Measurements from ENCODE around the gene AGBL4.

Gene AGBL4

DNA sequence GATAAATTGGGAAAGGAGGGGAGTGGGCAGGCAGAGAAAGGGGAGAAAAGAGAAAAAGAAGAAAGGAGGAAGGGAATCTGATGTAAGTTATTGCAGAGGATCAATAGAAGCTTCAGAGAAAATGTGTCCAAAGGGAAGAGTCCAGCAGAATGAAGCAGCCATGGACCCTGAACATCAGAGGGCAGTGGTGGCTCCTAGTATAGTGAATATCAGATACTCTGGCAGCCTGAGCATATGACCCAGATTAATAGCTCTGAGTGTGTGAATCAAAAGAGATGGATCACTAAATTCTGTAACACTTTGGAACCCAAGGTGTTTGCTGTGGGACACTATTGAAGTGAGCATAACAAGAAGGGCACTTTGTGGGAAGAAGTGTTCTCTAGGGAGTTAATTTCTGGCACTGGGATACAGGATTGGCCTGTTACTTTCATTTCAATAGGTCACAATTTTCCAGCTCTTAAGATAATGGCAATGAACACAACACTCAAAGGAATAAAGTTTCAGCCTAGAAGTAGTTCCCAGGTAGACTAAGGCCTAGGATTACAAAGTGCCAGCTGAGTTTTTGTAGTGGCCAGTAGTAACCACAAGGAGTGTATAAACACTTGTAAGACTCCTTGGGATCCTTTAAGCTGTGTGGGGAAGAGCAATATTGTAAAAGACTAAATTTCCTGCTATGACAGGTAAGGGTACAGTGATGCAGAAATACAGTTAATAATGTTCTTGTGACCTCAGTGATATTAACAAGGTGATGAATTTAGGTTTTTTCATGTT lies 1082.6 kb downstream of the AGBL4 start:
- no peak overlapping the region for H2AFZ ChIP-seq (ENCODE audit: low read depth, low read length)
- no peak for ATAC-seq (ENCODE audit: insufficient read depth, low read depth)
- no peaks in the 10 kb centered on the region for H3K4me1 ChIP-seq (ENCODE audit: insufficient read depth, low read length)
- no peak overlapping the region for H3K27ac ChIP-seq (ENCODE audit: low read length)
- H3K4me3 ChIP-seq (ENCODE audit: low read depth in 1 of 2, low read length in 2 of 2) = no peak overlapping the region
- no peaks in the 10 kb centered on the region for H4K20me1 ChIP-seq (ENCODE audit: insufficient read depth, low read length)
- no peaks in the 10 kb centered on the region for H3K36me3 ChIP-seq (ENCODE audit: insufficient read depth, low read length)
- no peaks in the 10 kb centered on the region for H3K79me2 ChIP-seq (ENCODE audit: insufficient read depth, low read length)
- DNase-seq = no peak
- no peaks in the 10 kb centered on the region for H3K9me3 ChIP-seq (ENCODE audit: insufficient read depth, low read length, severe bottlenecking)
- no peak for TF ChIP-seq EZH2 (IDR thresholded peaks at IDR 0.05; ENCODE audit: borderline replicate concordance, low read depth, low read length, severe bottlenecking)
- TF ChIP-seq, protein P1, sequence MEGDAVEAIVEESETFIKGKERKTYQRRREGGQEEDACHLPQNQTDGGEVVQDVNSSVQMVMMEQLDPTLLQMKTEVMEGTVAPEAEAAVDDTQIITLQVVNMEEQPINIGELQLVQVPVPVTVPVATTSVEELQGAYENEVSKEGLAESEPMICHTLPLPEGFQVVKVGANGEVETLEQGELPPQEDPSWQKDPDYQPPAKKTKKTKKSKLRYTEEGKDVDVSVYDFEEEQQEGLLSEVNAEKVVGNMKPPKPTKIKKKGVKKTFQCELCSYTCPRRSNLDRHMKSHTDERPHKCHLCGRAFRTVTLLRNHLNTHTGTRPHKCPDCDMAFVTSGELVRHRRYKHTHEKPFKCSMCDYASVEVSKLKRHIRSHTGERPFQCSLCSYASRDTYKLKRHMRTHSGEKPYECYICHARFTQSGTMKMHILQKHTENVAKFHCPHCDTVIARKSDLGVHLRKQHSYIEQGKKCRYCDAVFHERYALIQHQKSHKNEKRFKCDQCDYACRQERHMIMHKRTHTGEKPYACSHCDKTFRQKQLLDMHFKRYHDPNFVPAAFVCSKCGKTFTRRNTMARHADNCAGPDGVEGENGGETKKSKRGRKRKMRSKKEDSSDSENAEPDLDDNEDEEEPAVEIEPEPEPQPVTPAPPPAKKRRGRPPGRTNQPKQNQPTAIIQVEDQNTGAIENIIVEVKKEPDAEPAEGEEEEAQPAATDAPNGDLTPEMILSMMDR (IDR thresholded peaks at IDR 0.05; ENCODE audit: borderline replicate concordance, extremely low read depth, low read length, poor library complexity, severe bottlenecking) = no peak
- H3K4me2 ChIP-seq (ENCODE audit: insufficient read depth, low read length) = no peak overlapping the region
- no peaks in the 10 kb centered on the region for H3K27me3 ChIP-seq (ENCODE audit: insufficient read depth, low read length, poor library complexity)
- no peak overlapping the region for H3K9ac ChIP-seq (ENCODE audit: low read depth, low read length)

DNA sequence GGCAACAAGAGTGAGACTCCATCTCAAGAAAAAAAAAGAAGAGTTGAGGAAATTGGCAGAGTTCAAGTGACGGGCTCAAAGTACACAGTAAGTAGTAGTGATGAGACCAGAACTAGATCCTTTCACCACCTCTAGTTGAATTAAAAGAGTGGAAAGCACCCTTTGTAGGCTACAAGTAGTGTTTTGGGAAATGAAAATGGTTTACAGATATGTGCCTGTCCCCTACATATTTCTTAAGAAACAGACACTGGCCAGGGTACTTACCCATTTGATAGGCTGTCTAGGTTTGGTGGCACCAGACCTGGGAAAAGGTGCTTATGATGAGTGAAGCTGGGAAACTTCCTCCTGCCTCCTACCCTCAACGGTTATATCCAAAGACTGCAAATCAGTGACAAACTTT lies 1083.4 kb downstream of the AGBL4 start:
- Histone ChIP-seq H3K9me3 (ENCODE audit: insufficient read depth, low read length, severe bottlenecking) (no peaks in the 10 kb centered on the region), H3K79me2 (ENCODE audit: insufficient read depth, low read length) (no peaks in the 10 kb centered on the region), H3K27me3 (ENCODE audit: insufficient read depth, low read length, poor library complexity) (no peaks in the 10 kb centered on the region), H3K9ac (ENCODE audit: low read depth, low read length) (no peak overlapping the region), H3K36me3 (ENCODE audit: insufficient read depth, low read length) (no peaks in the 10 kb centered on the region), H4K20me1 (ENCODE audit: insufficient read depth, low read length) (no peaks in the 10 kb centered on the region), H2AFZ (ENCODE audit: low read depth, low read length) (no peak overlapping the region), H3K4me3 (ENCODE audit: low read depth in 1 of 2, low read length in 2 of 2) (no peak overlapping the region), H3K4me2 (ENCODE audit: insufficient read depth, low read length) (no peak overlapping the region), H3K27ac (ENCODE audit: low read length) (no peak overlapping the region), H3K4me1 (ENCODE audit: insufficient read depth, low read length) (no peaks in the 10 kb centered on the region)
- DNase-seq (no peak), ATAC-seq (ENCODE audit: insufficient read depth, low read depth) (no peak)
- TF ChIP-seq EZH2 (IDR thresholded peaks at IDR 0.05; ENCODE audit: borderline replicate concordance, low read depth, low read length, severe bottlenecking) = no peak
- TF ChIP-seq, protein P1 (IDR thresholded peaks at IDR 0.05; ENCODE audit: borderline replicate concordance, extremely low read depth, low read length, poor library complexity, severe bottlenecking) = no peak

DNA sequence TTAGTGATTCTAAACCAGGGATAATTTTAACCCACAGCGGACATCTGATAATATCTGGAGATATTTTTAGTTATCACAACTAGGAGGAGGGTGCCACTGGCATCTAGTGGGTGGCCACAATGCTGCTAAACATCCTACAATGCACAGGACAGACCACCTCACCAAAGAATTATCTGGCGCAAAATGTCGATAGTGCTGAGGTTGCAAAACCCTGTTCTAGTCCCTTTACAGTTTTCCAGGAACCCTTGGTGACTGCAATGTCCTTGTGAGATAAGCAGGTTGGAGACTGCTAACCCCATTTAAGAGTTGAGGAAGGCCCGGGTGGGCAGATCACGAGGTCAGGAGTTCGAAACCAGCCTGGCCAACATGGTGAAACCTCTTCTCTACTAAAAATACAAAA lies 1083.9 kb downstream of the AGBL4 start:
- ATAC-seq (ENCODE audit: insufficient read depth, low read depth) (no peak), DNase-seq (no peak)
- no peak overlapping the region for H3K9ac ChIP-seq (ENCODE audit: low read depth, low read length)
- no peaks in the 10 kb centered on the region for H3K27me3 ChIP-seq (ENCODE audit: insufficient read depth, low read length, poor library complexity)
- H4K20me1 ChIP-seq (ENCODE audit: insufficient read depth, low read length) = no peaks in the 10 kb centered on the region
- H3K4me3 ChIP-seq (ENCODE audit: low read depth in 1 of 2, low read length in 2 of 2) = no peak overlapping the region
- H3K36me3 ChIP-seq (ENCODE audit: insufficient read depth, low read length) = no peaks in the 10 kb centered on the region
- H3K4me1 ChIP-seq (ENCODE audit: insufficient read depth, low read length) = no peaks in the 10 kb centered on the region
- TF ChIP-seq, protein P1 (IDR thresholded peaks at IDR 0.05; ENCODE audit: borderline replicate concordance, extremely low read depth, low read length, poor library complexity, severe bottlenecking) = no peak
- no peaks in the 10 kb centered on the region for H3K9me3 ChIP-seq (ENCODE audit: insufficient read depth, low read length, severe bottlenecking)
- H2AFZ ChIP-seq (ENCODE audit: low read depth, low read length) = no peak overlapping the region
- H3K79me2 ChIP-seq (ENCODE audit: insufficient read depth, low read length) = no peaks in the 10 kb centered on the region
- H3K4me2 ChIP-seq (ENCODE audit: insufficient read depth, low read length) = no peak overlapping the region
- H3K27ac ChIP-seq (ENCODE audit: low read length) = no peak overlapping the region
